ENCODE data around the gene CDC42BPB. TPM values are rescaled to one million over a fixed set of nuclear protein-coding genes. Genes with fewer than 3 reads are reported as not detected.

The CDC42BPB gene
- polyA plus RNA-seq, 1 of the 3 experiments (the other 2 are of a cell fraction) = 61.6 TPM

DNA sequence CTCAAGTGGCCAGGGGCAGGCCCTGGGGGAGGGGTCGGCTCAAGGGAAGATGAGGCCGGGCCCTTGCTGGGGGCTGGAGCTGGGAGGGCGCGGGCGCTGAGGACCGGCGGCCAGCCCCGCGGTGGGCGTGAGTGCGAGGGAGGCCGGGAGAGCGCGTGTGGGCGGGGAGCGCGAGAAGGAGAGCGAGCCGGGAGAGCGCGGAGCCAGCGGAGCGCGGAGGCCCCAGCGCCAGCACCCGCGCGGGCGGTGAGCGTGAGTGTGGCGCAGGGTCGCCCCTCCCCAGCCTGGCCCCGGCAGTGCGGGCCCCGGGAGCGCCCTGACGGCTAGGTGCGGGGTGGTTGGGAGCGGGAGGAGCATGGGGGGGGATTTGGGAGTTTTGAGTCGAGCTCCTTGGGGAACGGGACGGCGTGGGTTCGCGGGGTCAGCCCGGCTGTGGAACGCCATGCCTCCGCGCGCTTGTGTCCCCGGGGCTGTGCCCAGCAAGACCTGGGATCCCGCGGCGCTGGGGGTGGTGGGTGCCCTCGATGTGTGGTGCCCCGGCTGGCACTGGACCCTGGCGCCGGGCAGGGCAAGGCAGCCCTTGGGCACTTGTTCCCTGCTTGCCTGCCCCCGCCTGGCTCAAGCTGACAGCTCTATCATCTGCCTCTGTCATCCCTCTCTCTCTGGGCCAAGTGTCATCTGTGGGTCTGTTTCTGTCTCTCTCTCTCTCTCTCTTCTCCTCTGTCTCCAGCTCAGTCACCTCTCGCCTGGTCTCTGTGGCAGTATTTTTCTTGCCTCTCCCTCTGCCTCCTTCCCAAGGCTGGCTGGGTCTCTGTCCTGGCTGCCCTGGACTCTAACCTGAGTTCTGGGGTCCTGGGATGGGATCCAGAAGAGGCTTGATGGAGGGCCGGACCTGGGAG lies 26.9 kb upstream of the CDC42BPB start, which contains the start of gene LBHD2:
Gene LBHD2 (plus strand): TSS at position 190 of the 899 bp plus-strand sequence. CDS start 1,803 bp downstream, outside the sequence.
- Histone ChIP-seq H3K27ac (ENCODE audit: low read depth in 2 of 2, low read length in 1 of 2) (no peak within 1 kb of the TSS), H4K20me1 (ENCODE audit: insufficient read depth) (no peaks in the 10 kb centered on the region), H3K4me1 (ENCODE audit: control insufficient read depth in 1 of 2, insufficient read depth in 2 of 2, low read depth in 1 of 2, low read length in 1 of 2) (no peaks in the 10 kb centered on the region; a peak in 1 of 4 replicates), H3K9me3 (no peaks in the 10 kb centered on the region), H3K4me2 (peak within 1 kb of the TSS; percentile 63; the same call in 1 of the 2 replicates), H3K27me3 (ENCODE audit: insufficient read depth) (peaks cover 12% of the 10 kb centered on the region), H2AFZ (ENCODE audit: low read depth) (no peak within 1 kb of the TSS), H3K79me2 (ENCODE audit: insufficient read depth) (no peaks in the 10 kb centered on the region), H3K4me3 (ENCODE audit: low read depth in 2 of 2, low read length in 1 of 2) (peak within 1 kb of the TSS; percentile 12 to 43; a peak in 2 of 4 replicates), H3K9ac (no peak within 1 kb of the TSS), H3F3A (replicated peaks; ENCODE audit: insufficient read depth) (no peaks in the 10 kb centered on the region), H3K9me2 (no peaks in the 10 kb centered on the region), H3K36me3 (replicated peaks in 1 of 2; ENCODE audit: control insufficient read depth in 1 of 2, insufficient read depth in 2 of 2, low read length in 1 of 2) (no peaks in the 10 kb centered on the region)
- CTCF ChIA-PET = interaction anchor here (0.9 to 2.4 kb wide), 4 partner anchors 8 to 208 kb away, joined by 3 to 19 read pairs (median 6); no protein-coding TSS in a partner anchor
- POLR2A ChIA-PET = no interaction called here
- peak; percentile 75 for DNase-seq
- TF ChIP-seq FOXJ3 (CRISPR knock-in tag; IDR thresholded peaks at IDR 0.05) = no peak
- TF ChIP-seq, protein P1, sequence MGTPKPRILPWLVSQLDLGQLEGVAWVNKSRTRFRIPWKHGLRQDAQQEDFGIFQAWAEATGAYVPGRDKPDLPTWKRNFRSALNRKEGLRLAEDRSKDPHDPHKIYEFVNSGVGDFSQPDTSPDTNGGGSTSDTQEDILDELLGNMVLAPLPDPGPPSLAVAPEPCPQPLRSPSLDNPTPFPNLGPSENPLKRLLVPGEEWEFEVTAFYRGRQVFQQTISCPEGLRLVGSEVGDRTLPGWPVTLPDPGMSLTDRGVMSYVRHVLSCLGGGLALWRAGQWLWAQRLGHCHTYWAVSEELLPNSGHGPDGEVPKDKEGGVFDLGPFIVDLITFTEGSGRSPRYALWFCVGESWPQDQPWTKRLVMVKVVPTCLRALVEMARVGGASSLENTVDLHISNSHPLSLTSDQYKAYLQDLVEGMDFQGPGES (IDR thresholded peaks at IDR 0.05; ENCODE audit: low read depth, low read length) = no peak
- TF ChIP-seq POLR2AphosphoS5 (IDR thresholded peaks at IDR 0.05; ENCODE audit: low read depth, low read length) = no peak
- TF ChIP-seq NFIC (IDR thresholded peaks at IDR 0.05; ENCODE audit: borderline replicate concordance) = no peak
- no peak for TF ChIP-seq GABPA (IDR thresholded peaks at IDR 0.05; ENCODE audit: low read depth)
- no peak for TF ChIP-seq MXI1 (IDR thresholded peaks at IDR 0.05; ENCODE audit: low read depth, low read length)
- no peak for TF ChIP-seq EP300 (IDR thresholded peaks at IDR 0.05; ENCODE audit: borderline replicate concordance in 1 of 2, low read depth in 1 of 2, low read length in 1 of 2)
- TF ChIP-seq RFX5 (IDR thresholded peaks at IDR 0.05; ENCODE audit: low read length) = no peak
- TF ChIP-seq, protein P2, sequence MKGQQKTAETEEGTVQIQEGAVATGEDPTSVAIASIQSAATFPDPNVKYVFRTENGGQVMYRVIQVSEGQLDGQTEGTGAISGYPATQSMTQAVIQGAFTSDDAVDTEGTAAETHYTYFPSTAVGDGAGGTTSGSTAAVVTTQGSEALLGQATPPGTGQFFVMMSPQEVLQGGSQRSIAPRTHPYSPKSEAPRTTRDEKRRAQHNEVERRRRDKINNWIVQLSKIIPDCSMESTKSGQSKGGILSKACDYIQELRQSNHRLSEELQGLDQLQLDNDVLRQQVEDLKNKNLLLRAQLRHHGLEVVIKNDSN (IDR thresholded peaks at IDR 0.05; ENCODE audit: borderline replicate concordance, low read depth) = no peak
- no peak for TF ChIP-seq SIN3A (IDR thresholded peaks at IDR 0.05; ENCODE audit: borderline replicate concordance, low read depth, low read length)
- 36% methylated on average over 25 of the region's 61 CpGs for WGBS (ENCODE audit: low lambda C conversion rate)

DNA sequence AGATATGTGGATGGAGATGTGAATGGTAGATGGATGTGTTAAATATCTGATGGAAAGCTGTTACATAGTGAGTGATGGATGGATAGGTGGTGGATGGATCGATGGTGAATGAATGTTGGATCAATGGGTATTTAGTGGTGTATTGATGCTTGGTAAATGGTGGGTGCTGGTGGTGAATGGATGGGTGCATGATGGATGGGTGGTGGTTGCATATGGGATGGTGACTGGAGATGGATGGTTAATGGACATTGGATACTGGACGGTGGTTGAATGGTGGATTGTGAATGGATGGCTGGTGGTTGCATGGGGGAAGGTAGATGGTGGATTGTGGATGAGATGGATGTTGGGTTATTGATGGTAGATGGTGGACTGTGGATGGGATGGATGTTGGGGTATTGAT lies 24.6 kb upstream of the CDC42BPB start:
- Histone ChIP-seq H3K9me3 (no peaks in the 10 kb centered on the region), H2AFZ (ENCODE audit: low read depth) (no peak overlapping the region), H3K27me3 (ENCODE audit: insufficient read depth) (peaks cover 12% of the 10 kb centered on the region), H3F3A (replicated peaks; ENCODE audit: insufficient read depth) (no peaks in the 10 kb centered on the region), H3K79me2 (ENCODE audit: insufficient read depth) (no peaks in the 10 kb centered on the region), H3K4me1 (ENCODE audit: control insufficient read depth in 1 of 2, insufficient read depth in 2 of 2, low read depth in 1 of 2, low read length in 1 of 2) (no peaks in the 10 kb centered on the region; a peak in 1 of 4 replicates), H3K36me3 (replicated peaks in 1 of 2; ENCODE audit: control insufficient read depth in 1 of 2, insufficient read depth in 2 of 2, low read length in 1 of 2) (no peaks in the 10 kb centered on the region), H4K20me1 (ENCODE audit: insufficient read depth) (no peaks in the 10 kb centered on the region), H3K27ac (ENCODE audit: low read depth in 2 of 2, low read length in 1 of 2) (no peak overlapping the region), H3K4me2 (no peak overlapping the region), H3K4me3 (ENCODE audit: low read depth in 2 of 2, low read length in 1 of 2) (no peak overlapping the region), H3K9ac (no peak overlapping the region), H3K9me2 (no peaks in the 10 kb centered on the region)
- CTCF ChIA-PET = no interaction called here
- TF ChIP-seq RXRA (IDR thresholded peaks at IDR 0.05; ENCODE audit: borderline replicate concordance, low read depth) (no peak), MXI1 (IDR thresholded peaks at IDR 0.05; ENCODE audit: low read depth, low read length) (no peak), POLR2AphosphoS5 (IDR thresholded peaks at IDR 0.05; ENCODE audit: low read depth, low read length) (no peak), JUND (IDR thresholded peaks at IDR 0.05) (no peak), RFX5 (IDR thresholded peaks at IDR 0.05; ENCODE audit: low read length) (no peak), TEAD4 (IDR thresholded peaks at IDR 0.05; ENCODE audit: borderline replicate concordance, insufficient read depth) (no peak), FOXJ3 (CRISPR knock-in tag; IDR thresholded peaks at IDR 0.05) (no peak), NFIC (IDR thresholded peaks at IDR 0.05; ENCODE audit: borderline replicate concordance) (no peak), GABPA (IDR thresholded peaks at IDR 0.05; ENCODE audit: low read depth) (no peak), FOXM1 (IDR thresholded peaks at IDR 0.05; ENCODE audit: low read depth) (no peak), FOSL2 (IDR thresholded peaks at IDR 0.05; ENCODE audit: borderline replicate concordance, low read depth) (no peak)
- TF ChIP-seq, protein P3, sequence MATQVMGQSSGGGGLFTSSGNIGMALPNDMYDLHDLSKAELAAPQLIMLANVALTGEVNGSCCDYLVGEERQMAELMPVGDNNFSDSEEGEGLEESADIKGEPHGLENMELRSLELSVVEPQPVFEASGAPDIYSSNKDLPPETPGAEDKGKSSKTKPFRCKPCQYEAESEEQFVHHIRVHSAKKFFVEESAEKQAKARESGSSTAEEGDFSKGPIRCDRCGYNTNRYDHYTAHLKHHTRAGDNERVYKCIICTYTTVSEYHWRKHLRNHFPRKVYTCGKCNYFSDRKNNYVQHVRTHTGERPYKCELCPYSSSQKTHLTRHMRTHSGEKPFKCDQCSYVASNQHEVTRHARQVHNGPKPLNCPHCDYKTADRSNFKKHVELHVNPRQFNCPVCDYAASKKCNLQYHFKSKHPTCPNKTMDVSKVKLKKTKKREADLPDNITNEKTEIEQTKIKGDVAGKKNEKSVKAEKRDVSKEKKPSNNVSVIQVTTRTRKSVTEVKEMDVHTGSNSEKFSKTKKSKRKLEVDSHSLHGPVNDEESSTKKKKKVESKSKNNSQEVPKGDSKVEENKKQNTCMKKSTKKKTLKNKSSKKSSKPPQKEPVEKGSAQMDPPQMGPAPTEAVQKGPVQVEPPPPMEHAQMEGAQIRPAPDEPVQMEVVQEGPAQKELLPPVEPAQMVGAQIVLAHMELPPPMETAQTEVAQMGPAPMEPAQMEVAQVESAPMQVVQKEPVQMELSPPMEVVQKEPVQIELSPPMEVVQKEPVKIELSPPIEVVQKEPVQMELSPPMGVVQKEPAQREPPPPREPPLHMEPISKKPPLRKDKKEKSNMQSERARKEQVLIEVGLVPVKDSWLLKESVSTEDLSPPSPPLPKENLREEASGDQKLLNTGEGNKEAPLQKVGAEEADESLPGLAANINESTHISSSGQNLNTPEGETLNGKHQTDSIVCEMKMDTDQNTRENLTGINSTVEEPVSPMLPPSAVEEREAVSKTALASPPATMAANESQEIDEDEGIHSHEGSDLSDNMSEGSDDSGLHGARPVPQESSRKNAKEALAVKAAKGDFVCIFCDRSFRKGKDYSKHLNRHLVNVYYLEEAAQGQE (IDR thresholded peaks at IDR 0.05; ENCODE audit: low read depth, low read length) = no peak
- no peak for DNase-seq
- 93% methylated on average over 2 of the region's 2 CpGs for WGBS (ENCODE audit: low lambda C conversion rate)
- POLR2A ChIA-PET = no interaction called here
